ENCODE measurements around the gene TCEAL5. TPM values are rescaled to one million over a fixed set of nuclear protein-coding genes. Genes with fewer than 3 reads are reported as not detected.

Gene TCEAL5
- total and polyA plus RNA-seq, 2 of the 13 experiments (the other 11 are each of a cell fraction or from before 2014, with no cell fraction given), result not detected

DNA sequence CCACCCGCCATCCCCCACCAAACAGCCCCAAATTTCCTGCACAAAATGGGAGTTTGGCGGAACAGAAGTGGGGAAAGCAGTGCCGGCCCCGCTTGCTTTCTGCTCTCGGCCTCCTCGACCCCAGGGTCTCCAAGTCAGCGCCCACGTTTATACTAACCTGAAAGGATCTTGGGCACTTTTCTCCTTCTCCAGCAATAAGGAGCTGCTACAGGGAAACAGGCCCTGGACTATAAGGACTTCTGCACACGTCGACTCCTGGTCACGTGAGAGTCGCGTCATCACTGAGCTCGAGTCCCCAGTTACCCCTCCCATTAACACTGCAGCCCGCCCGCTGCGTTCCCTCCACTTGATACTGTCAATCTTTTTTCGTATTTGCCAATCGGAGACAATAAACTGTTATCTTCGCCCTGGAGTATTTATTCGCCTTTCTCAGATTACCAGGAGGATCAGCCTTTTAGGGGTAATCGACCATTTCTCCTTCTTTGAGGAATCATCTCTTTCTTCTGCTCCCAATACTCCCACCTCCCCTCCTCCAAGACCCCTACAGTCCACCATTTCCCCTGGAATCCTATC is 21.5 kb downstream of the TCEAL5 start, which contains the start of gene TCEAL8 (continued):
- TF ChIP-seq, protein P1, sequence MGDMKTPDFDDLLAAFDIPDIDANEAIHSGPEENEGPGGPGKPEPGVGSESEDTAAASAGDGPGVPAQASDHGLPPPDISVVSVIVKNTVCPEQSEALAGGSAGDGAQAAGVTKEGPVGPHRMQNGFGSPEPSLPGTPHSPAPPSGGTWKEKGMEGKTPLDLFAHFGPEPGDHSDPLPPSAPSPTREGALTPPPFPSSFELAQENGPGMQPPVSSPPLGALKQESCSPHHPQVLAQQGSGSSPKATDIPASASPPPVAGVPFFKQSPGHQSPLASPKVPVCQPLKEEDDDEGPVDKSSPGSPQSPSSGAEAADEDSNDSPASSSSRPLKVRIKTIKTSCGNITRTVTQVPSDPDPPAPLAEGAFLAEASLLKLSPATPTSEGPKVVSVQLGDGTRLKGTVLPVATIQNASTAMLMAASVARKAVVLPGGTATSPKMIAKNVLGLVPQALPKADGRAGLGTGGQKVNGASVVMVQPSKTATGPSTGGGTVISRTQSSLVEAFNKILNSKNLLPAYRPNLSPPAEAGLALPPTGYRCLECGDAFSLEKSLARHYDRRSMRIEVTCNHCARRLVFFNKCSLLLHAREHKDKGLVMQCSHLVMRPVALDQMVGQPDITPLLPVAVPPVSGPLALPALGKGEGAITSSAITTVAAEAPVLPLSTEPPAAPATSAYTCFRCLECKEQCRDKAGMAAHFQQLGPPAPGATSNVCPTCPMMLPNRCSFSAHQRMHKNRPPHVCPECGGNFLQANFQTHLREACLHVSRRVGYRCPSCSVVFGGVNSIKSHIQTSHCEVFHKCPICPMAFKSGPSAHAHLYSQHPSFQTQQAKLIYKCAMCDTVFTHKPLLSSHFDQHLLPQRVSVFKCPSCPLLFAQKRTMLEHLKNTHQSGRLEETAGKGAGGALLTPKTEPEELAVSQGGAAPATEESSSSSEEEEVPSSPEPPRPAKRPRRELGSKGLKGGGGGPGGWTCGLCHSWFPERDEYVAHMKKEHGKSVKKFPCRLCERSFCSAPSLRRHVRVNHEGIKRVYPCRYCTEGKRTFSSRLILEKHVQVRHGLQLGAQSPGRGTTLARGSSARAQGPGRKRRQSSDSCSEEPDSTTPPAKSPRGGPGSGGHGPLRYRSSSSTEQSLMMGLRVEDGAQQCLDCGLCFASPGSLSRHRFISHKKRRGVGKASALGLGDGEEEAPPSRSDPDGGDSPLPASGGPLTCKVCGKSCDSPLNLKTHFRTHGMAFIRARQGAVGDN (CRISPR knock-in tag; IDR thresholded peaks at IDR 0.05), result peak; percentile 23; the same call in 1 of the 2 replicates
- TF ChIP-seq FOSL2 (CRISPR knock-in tag; IDR thresholded peaks at IDR 0.05) (peak; percentile 20; the same call in 1 of the 2 replicates), BHLHE40 (IDR thresholded peaks at IDR 0.05; ENCODE audit: low read length) (peak; percentile 73), ZKSCAN5 (CRISPR knock-in tag; IDR thresholded peaks at IDR 0.05) (no peak), SPEN (CRISPR knock-in tag; IDR thresholded peaks at IDR 0.05; ENCODE audit: low read depth) (peak; percentile 20; the same call in 1 of the 2 replicates), ZNF704 (CRISPR knock-in tag; IDR thresholded peaks at IDR 0.05; ENCODE audit: borderline replicate concordance) (no peak), ZNF670 (CRISPR knock-in tag; IDR thresholded peaks at IDR 0.05; ENCODE audit: borderline replicate concordance) (no peak), ELF3 (CRISPR knock-in tag; IDR thresholded peaks at IDR 0.05) (peak; percentile 35; the same call in 1 of the 2 replicates)
- TF ChIP-seq, protein P2, sequence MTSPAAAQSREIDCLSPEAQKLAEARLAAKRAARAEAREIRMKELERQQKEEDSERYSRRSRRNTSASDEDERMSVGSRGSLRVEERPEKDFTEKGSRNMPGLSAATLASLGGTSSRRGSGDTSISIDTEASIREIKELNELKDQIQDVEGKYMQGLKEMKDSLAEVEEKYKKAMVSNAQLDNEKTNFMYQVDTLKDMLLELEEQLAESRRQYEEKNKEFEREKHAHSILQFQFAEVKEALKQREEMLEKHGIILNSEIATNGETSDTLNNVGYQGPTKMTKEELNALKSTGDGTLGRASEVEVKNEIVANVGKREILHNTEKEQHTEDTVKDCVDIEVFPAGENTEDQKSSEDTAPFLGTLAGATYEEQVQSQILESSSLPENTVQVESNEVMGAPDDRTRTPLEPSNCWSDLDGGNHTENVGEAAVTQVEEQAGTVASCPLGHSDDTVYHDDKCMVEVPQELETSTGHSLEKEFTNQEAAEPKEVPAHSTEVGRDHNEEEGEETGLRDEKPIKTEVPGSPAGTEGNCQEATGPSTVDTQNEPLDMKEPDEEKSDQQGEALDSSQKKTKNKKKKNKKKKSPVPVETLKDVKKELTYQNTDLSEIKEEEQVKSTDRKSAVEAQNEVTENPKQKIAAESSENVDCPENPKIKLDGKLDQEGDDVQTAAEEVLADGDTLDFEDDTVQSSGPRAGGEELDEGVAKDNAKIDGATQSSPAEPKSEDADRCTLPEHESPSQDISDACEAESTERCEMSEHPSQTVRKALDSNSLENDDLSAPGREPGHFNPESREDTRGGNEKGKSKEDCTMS (CRISPR knock-in tag; conservative IDR thresholded peaks at IDR 0.05), result no peak
- TF ChIP-seq, protein P3, sequence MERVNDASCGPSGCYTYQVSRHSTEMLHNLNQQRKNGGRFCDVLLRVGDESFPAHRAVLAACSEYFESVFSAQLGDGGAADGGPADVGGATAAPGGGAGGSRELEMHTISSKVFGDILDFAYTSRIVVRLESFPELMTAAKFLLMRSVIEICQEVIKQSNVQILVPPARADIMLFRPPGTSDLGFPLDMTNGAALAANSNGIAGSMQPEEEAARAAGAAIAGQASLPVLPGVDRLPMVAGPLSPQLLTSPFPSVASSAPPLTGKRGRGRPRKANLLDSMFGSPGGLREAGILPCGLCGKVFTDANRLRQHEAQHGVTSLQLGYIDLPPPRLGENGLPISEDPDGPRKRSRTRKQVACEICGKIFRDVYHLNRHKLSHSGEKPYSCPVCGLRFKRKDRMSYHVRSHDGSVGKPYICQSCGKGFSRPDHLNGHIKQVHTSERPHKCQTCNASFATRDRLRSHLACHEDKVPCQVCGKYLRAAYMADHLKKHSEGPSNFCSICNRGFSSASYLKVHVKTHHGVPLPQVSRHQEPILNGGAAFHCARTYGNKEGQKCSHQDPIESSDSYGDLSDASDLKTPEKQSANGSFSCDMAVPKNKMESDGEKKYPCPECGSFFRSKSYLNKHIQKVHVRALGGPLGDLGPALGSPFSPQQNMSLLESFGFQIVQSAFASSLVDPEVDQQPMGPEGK (CRISPR knock-in tag; IDR thresholded peaks at IDR 0.05), result peak; percentile 40; the same call in 1 of the 2 replicates
- TF ChIP-seq, protein P4, sequence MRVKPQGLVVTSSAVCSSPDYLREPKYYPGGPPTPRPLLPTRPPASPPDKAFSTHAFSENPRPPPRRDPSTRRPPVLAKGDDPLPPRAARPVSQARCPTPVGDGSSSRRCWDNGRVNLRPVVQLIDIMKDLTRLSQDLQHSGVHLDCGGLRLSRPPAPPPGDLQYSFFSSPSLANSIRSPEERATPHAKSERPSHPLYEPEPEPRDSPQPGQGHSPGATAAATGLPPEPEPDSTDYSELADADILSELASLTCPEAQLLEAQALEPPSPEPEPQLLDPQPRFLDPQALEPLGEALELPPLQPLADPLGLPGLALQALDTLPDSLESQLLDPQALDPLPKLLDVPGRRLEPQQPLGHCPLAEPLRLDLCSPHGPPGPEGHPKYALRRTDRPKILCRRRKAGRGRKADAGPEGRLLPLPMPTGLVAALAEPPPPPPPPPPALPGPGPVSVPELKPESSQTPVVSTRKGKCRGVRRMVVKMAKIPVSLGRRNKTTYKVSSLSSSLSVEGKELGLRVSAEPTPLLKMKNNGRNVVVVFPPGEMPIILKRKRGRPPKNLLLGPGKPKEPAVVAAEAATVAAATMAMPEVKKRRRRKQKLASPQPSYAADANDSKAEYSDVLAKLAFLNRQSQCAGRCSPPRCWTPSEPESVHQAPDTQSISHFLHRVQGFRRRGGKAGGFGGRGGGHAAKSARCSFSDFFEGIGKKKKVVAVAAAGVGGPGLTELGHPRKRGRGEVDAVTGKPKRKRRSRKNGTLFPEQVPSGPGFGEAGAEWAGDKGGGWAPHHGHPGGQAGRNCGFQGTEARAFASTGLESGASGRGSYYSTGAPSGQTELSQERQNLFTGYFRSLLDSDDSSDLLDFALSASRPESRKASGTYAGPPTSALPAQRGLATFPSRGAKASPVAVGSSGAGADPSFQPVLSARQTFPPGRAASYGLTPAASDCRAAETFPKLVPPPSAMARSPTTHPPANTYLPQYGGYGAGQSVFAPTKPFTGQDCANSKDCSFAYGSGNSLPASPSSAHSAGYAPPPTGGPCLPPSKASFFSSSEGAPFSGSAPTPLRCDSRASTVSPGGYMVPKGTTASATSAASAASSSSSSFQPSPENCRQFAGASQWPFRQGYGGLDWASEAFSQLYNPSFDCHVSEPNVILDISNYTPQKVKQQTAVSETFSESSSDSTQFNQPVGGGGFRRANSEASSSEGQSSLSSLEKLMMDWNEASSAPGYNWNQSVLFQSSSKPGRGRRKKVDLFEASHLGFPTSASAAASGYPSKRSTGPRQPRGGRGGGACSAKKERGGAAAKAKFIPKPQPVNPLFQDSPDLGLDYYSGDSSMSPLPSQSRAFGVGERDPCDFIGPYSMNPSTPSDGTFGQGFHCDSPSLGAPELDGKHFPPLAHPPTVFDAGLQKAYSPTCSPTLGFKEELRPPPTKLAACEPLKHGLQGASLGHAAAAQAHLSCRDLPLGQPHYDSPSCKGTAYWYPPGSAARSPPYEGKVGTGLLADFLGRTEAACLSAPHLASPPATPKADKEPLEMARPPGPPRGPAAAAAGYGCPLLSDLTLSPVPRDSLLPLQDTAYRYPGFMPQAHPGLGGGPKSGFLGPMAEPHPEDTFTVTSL (CRISPR knock-in tag; IDR thresholded peaks at IDR 0.05; ENCODE audit: borderline replicate concordance), result no peak
